ENCODE data around the gene DNAJB12.
A peak's percentile ranks its signal among the peaks of the same experiment; 100 is the strongest.
"Not testable (repeated sequence)": the region's sequence is repeated elsewhere in the genome, so short reads cannot be mapped to it uniquely, and the experiment has no call there.

The DNAJB12 gene

DNA sequence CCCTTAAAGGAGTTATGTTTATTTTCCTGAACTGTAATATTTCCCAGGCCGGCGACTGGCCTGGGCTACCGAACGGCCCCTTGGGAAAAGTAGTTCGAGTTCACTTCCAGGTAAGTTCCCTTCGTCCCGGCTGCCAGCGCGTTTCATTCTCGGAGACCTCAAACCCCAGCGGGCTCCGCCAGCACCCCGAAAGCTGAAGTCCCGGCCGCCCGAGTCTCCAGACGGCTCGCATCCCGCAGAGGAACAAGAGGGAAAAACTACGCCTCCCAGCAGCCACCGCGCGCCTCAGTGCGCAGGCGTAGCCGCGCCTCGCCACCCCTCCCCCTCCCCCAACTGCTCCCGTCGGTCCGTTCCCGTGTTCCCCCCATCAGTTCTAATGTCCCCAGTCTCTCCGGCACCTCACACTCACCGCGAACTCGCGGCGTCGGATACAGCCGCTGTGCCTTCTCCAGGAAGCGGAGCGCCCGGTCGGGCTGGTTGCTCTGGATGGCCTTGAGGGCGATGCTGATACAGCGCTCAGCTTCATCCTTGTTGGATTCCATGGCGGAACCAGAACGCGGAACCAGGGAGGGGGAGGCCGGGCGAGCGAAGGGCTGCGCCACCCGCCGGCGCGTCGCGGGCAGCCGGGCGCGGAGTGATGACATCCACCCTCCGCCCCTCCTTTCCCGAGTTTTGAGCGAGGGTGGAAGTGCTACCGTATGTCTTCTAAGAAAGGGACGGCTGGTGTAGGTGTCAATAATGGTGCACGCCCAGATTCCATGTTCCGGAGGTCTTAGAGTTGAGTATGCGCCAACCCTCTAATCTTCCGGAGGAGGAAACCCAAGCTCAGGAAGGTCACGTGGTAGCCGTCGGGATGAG lies at the start of gene DNAJB12:
Gene DNAJB12 (minus strand): TSS at position 564 of the 858 bp plus-strand sequence. CDS start 22 bp downstream, at position 542.
- peak; percentile 90 to 95 for DNase-seq (ENCODE audit: low spot score in 2 of 2)
- peak; percentile 85 for ATAC-seq (ENCODE audit: low read depth)
- H3K9me3 Mint-ChIP-seq = no peaks in the 10 kb centered on the region
- H3K36me3 Mint-ChIP-seq = peaks cover 12% of the 10 kb centered on the region
- H3K27me3 Mint-ChIP-seq = no peaks in the 10 kb centered on the region
- H3K4me1 Mint-ChIP-seq = peaks cover 24% of the 10 kb centered on the region
- H3K27ac Mint-ChIP-seq = peak within 1 kb of the TSS; percentile 95
- H3K4me3 Mint-ChIP-seq = peak within 1 kb of the TSS; percentile 99

- H3K9me3 Mint-ChIP-seq; H3K27ac Mint-ChIP-seq; H3K4me3 Mint-ChIP-seq; DNase-seq (ENCODE audit: low spot score in 2 of 2); H3K27me3 Mint-ChIP-seq; ATAC-seq (ENCODE audit: low read depth); H3K4me1 Mint-ChIP-seq: not testable (repeated sequence)
- H3K36me3 Mint-ChIP-seq = peaks cover 32% of the 10 kb centered on the region
Observed at GRCh38 chr10:72395581-72395980, 40.9 kb upstream of the DNAJB12 start.

DNA sequence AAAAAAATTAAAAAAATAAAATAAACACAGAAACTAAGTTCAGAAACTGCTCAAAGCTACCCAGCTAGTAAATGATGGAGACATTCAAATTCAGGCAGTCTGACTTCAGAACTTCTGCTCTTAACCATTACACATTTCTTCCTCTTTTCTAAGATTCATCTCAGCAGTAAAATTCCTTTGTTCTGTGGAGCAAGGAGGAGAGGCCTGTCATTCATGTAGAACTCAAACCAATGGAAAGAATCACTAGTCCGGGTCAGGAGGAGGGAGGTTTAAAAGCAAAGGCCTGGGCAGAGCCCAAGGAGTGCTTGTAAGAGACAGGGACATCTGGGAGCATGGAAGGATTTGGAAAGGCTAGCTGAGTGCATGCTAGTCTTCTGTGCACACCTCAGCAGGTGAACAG lies 37.9 kb upstream of the DNAJB12 start:
- ATAC-seq (ENCODE audit: low read depth) = no peak
- no peaks in the 10 kb centered on the region for H3K9me3 Mint-ChIP-seq
- DNase-seq (ENCODE audit: low spot score in 2 of 2) = no peak
- H3K4me3 Mint-ChIP-seq = no peak overlapping the region
- peaks cover 28% of the 10 kb centered on the region for H3K36me3 Mint-ChIP-seq
- no peak overlapping the region for H3K27ac Mint-ChIP-seq
- peaks cover 5% of the 10 kb centered on the region for H3K4me1 Mint-ChIP-seq
- H3K27me3 Mint-ChIP-seq = no peaks in the 10 kb centered on the region

DNA sequence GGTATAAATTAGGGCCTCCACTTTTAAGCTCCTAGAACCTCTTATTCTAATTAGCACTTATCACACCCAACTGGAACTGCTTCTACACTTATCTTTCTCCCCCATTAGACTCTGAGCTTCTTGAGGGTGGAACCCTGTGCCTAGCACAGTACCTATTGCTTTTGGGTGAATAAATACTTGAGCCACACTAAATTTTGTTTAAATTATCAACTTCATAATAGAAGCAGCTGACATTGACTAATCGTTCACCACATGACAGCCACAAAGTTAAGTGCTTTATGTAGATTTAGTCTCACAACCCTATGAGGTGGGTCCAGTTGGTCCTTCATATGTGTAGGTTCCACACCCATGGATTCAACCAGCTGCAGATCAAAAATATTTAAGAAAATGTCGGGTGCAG lies 36.0 kb upstream of the DNAJB12 start:
- no peak for ATAC-seq (ENCODE audit: low read depth)
- H3K9me3 Mint-ChIP-seq = no peaks in the 10 kb centered on the region
- H3K36me3 Mint-ChIP-seq = peaks cover 15% of the 10 kb centered on the region

DNA sequence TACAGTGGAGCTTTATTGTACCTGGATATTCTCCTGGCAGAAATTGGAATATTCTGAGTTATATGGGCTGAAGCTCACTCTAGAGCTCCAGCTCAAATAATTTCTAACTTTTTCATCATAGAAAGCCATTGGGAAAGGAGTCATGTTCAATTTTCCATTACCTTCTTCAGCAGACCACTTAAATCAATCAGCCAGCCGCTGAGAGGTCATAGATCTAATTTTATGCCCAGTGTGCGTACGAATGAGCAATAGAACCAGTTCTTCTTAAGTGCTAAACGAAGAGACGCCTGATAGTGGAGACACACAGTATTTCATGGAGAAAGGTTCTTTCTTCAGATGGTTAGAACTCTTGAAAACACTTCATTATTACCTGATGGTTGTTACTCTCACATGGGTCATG lies 35.0 kb upstream of the DNAJB12 start:
- no peak overlapping the region for H3K4me3 Mint-ChIP-seq
- H3K27ac Mint-ChIP-seq = no peak overlapping the region
- peaks cover 12% of the 10 kb centered on the region for H3K36me3 Mint-ChIP-seq
- H3K4me1 Mint-ChIP-seq = peaks cover 6% of the 10 kb centered on the region
- DNase-seq (ENCODE audit: low spot score in 2 of 2) = no peak
- ATAC-seq (ENCODE audit: low read depth) = no peak
- H3K27me3 Mint-ChIP-seq = no peaks in the 10 kb centered on the region
- no peaks in the 10 kb centered on the region for H3K9me3 Mint-ChIP-seq

More for the DNA sequence above, 36.0 kb upstream of the DNAJB12 start:
- Mint-ChIP-seq H3K27me3 (no peaks in the 10 kb centered on the region), H3K4me3 (no peak overlapping the region), H3K27ac (no peak overlapping the region), H3K4me1 (peaks cover 3% of the 10 kb centered on the region)
- DNase-seq (ENCODE audit: low spot score in 2 of 2) = no peak

DNA sequence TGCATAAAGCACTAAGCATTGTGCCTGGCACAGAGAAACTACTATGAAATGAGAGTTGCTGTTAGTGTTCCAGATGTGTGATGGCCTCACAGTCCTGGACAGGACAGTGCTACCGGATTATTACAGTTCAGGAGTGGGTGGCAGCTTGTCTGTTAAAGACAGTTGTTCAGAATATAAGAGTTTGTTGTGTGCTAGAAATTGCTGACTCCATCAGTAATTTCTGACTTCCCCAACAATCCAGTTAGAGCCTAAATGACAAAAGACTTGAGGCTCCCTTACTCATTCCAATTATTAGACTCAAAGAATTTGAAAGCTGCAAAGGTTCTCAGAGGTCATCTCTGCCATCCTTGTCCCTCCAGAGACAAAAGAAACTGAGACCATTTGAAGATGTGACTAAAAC lies 34.3 kb upstream of the DNAJB12 start:
- ATAC-seq (ENCODE audit: low read depth) = no peak
- Mint-ChIP-seq H3K4me1 (peaks cover 6% of the 10 kb centered on the region), H3K27ac (no peak overlapping the region), H3K4me3 (no peak overlapping the region), H3K27me3 (no peaks in the 10 kb centered on the region), H3K36me3 (peaks cover 12% of the 10 kb centered on the region), H3K9me3 (no peaks in the 10 kb centered on the region)
- DNase-seq (ENCODE audit: low spot score in 2 of 2) = no peak

GRCh38 chr10:72388062-72388461 lies 33.3 kb upstream of the DNAJB12 start:
- no peak for ATAC-seq (ENCODE audit: low read depth)
- Mint-ChIP-seq H3K36me3 (peaks cover 8% of the 10 kb centered on the region), H3K27ac (no peak overlapping the region), H3K27me3 (no peaks in the 10 kb centered on the region), H3K4me1 (peaks cover 6% of the 10 kb centered on the region), H3K9me3 (no peaks in the 10 kb centered on the region), H3K4me3 (no peak overlapping the region)
- no peak for DNase-seq (ENCODE audit: low spot score in 2 of 2)

- Mint-ChIP-seq H3K4me3 (no peak overlapping the region), H3K9me3 (no peaks in the 10 kb centered on the region), H3K4me1 (peaks cover 2% of the 10 kb centered on the region), H3K36me3 (peaks cover 4% of the 10 kb centered on the region), H3K27ac (no peak overlapping the region), H3K27me3 (no peaks in the 10 kb centered on the region)
- DNase-seq (ENCODE audit: low spot score in 2 of 2) (no peak), ATAC-seq (ENCODE audit: low read depth) (no peak)
Observed at GRCh38 chr10:72386916-72387586, 32.3 kb upstream of the DNAJB12 start.

- DNase-seq (ENCODE audit: low spot score in 2 of 2) (no peak), ATAC-seq (ENCODE audit: low read depth) (no peak)
- H3K27me3 Mint-ChIP-seq = no peaks in the 10 kb centered on the region
- H3K36me3 Mint-ChIP-seq = peaks cover 2% of the 10 kb centered on the region
- H3K4me3 Mint-ChIP-seq = no peak overlapping the region
- no peaks in the 10 kb centered on the region for H3K9me3 Mint-ChIP-seq
- H3K4me1 Mint-ChIP-seq = peaks cover 2% of the 10 kb centered on the region
- H3K27ac Mint-ChIP-seq = no peak overlapping the region
Observed at GRCh38 chr10:72385724-72386123, 31.0 kb upstream of the DNAJB12 start.

GRCh38 chr10:72384982-72385381 lies 30.3 kb upstream of the DNAJB12 start:
- not testable (repeated sequence) for H3K4me3 Mint-ChIP-seq; DNase-seq (ENCODE audit: low spot score in 2 of 2); ATAC-seq (ENCODE audit: low read depth); H3K27ac Mint-ChIP-seq; H3K4me1 Mint-ChIP-seq; H3K36me3 Mint-ChIP-seq; H3K9me3 Mint-ChIP-seq; H3K27me3 Mint-ChIP-seq

DNA sequence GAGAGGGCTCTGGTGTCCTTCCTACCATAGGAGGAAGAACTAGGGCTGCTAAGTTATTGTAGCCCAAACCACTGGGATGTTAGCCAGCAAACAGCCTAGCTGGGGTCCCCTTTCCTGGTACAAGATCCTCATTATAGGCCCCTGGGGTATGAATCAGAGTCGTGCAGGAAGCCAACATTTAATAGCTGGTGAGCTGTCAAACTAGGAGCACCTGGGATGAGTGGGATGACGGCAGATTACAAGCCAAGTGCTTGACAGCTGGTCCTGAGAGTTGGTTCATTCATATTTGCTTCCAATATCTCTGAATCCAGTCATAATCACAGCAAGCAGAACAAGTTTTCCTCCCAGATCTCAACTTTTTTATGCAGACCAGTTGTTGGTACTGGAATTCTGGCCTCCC lies 25.1 kb upstream of the DNAJB12 start:
- no peak for DNase-seq (ENCODE audit: low spot score in 2 of 2)
- Mint-ChIP-seq H3K27ac (peak overlapping the region; percentile 13), H3K4me3 (no peak overlapping the region), H3K9me3 (no peaks in the 10 kb centered on the region), H3K4me1 (peaks cover under 1% of the 10 kb centered on the region), H3K36me3 (peaks cover 12% of the 10 kb centered on the region), H3K27me3 (no peaks in the 10 kb centered on the region)
- ATAC-seq (ENCODE audit: low read depth) = no peak

- H3K27ac Mint-ChIP-seq = peak overlapping the region; percentile 13
- H3K9me3 Mint-ChIP-seq = no peaks in the 10 kb centered on the region
- no peaks in the 10 kb centered on the region for H3K27me3 Mint-ChIP-seq
- DNase-seq (ENCODE audit: low spot score in 2 of 2) (no peak), ATAC-seq (ENCODE audit: low read depth) (no peak)
- no peak overlapping the region for H3K4me3 Mint-ChIP-seq
- no peaks in the 10 kb centered on the region for H3K4me1 Mint-ChIP-seq
- H3K36me3 Mint-ChIP-seq = peaks cover 14% of the 10 kb centered on the region
Observed at GRCh38 chr10:72379062-72379461, 24.3 kb upstream of the DNAJB12 start.

- Mint-ChIP-seq H3K4me1 (no peaks in the 10 kb centered on the region), H3K27me3 (no peaks in the 10 kb centered on the region), H3K36me3 (peaks cover 14% of the 10 kb centered on the region), H3K9me3 (no peaks in the 10 kb centered on the region), H3K27ac (no peak overlapping the region), H3K4me3 (no peak overlapping the region)
- DNase-seq (ENCODE audit: low spot score in 2 of 2) (no peak), ATAC-seq (ENCODE audit: low read depth) (no peak)
Observed at GRCh38 chr10:72375585-72375984, 20.9 kb upstream of the DNAJB12 start.

DNA sequence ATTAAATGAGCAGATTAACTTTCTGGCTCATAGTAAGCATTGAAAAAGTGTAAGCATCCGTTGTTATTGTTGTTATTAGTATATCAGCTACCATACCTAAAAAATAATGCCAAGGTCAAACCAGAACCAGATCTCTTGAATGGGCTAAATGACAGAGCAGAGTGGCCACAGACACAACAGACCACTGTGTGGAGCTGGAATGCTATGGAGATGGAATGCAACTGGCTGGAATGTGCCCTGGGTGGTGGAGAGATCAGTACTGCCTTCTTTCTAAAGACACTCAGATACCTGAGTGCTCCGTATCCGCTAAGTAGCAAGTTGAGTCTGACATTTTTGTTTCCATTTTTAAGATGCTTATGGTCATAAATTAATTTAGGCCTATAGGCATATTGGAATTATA lies 20.5 kb upstream of the DNAJB12 start:
- Mint-ChIP-seq H3K4me3 (no peak overlapping the region), H3K9me3 (no peaks in the 10 kb centered on the region), H3K36me3 (peaks cover 14% of the 10 kb centered on the region), H3K27ac (no peak overlapping the region), H3K27me3 (no peaks in the 10 kb centered on the region), H3K4me1 (no peaks in the 10 kb centered on the region)
- ATAC-seq (ENCODE audit: low read depth) = no peak
- no peak for DNase-seq (ENCODE audit: low spot score in 2 of 2)
